K562 (cell line): Measurements from ENCODE around the gene SLC12A4. TPM values are rescaled to one million over a fixed set of nuclear protein-coding genes. Genes with fewer than 3 reads are reported as not detected.

Experiments used
- ATAC-seq: fragments of 200-7000 bp; cut with Tn5 transposase; 3 replicates; pipeline ENCODE4 v1.9.1; 2020; ENCODE audit warnings: moderate library complexity
- BruUV-seq: library from RNA; stranded (reverse); fragments of 400-500 nt; replicated peaks from 2 replicates; lab custom pipeline; 2021; lab: Mats Ljungman, UMichigan
- CTCF ChIA-PET: fragments of 300-600 bp; formaldehyde crosslinking; extraction: SDS; loops from one replicate; lab custom pipeline; 2021; ENCODE audit warnings: low intra/inter-chr PET ratio; lab: Yijun Ruan, JAX
- POLR2A ChIA-PET: fragments of 300-600, 350-650 bp; sonication (Branson Sonifier 250); formaldehyde crosslinking; extraction: SDS; loops from one replicate; lab custom pipeline; 2021; ENCODE audit warnings: antibody characterized with exemption, inconsistent platforms; lab: Yijun Ruan, JAX
- DNase-seq, 4 experiments: peaks; one replicate each; pipeline versions ENCODE4 v3.0.0 to v3.0.0-alpha.2; 2011 to 2018; ENCODE audit warnings: low spot score in 3 of 4, mixed read lengths in 3 of 4; ENCODE audit errors: extremely low read depth in 1 of 4
- FAIRE-seq: peaks from 2 replicates; lab custom pipeline; 2011; peaks lifted over from hg19 to GRCh38; lab: Jason Lieb, UNC
- H2AFZ ChIP-seq: 2 replicates; pipeline ENCODE4 v1.6.0; 2011; ENCODE audit warnings: low read depth, low read length, control low read depth, inconsistent platforms
- H3K27ac ChIP-seq: fragments of 200-600 bp; 3 replicates; pipeline ENCODE4 v1.8.0; 2011; ENCODE audit warnings: low read depth, mild to moderate bottlenecking, control low read depth, inconsistent platforms, low read length, moderate library complexity, mixed read lengths; ENCODE audit errors: extremely low read depth
- H3K27me3 ChIP-seq, 2 experiments: fragments of 300-600 bp in 1 of 2; 2 replicates in 1 of 2; 3 replicates in 1 of 2; pipeline versions ENCODE4 v1.6.0 to v1.8.0; 2011; ENCODE audit warnings: inconsistent platforms in 2 of 2, low read length in 2 of 2, mild to moderate bottlenecking in 1 of 2, mixed read lengths in 1 of 2, moderate library complexity in 1 of 2; ENCODE audit not compliant: control insufficient read depth in 2 of 2, insufficient read depth in 2 of 2
- H3K36me3 ChIP-seq: fragments of 300-600 bp; 3 replicates; pipeline ENCODE4 v1.8.0; 2011; ENCODE audit warnings: mild to moderate bottlenecking, low read length, inconsistent platforms; ENCODE audit not compliant: control insufficient read depth, insufficient read depth
- H3K4me1 ChIP-seq, 2 experiments: fragments of 200-600 bp in 1 of 2; replicated peaks in 1 of 2; 2 replicates in 1 of 2; 3 replicates in 1 of 2; pipeline versions ENCODE4 v1.5.1 to v1.8.0; 2011; ENCODE audit warnings: inconsistent platforms in 2 of 2, low read length in 2 of 2, mild to moderate bottlenecking in 1 of 2, mixed read lengths in 1 of 2, moderate library complexity in 1 of 2; ENCODE audit not compliant: control insufficient read depth in 2 of 2, insufficient read depth in 2 of 2
- H3K4me2 ChIP-seq: 2 replicates; pipeline ENCODE4 v1.6.1; 2011; ENCODE audit warnings: low read length, control low read depth, inconsistent platforms, mixed read lengths; ENCODE audit not compliant: insufficient read depth
- H3K4me3 ChIP-seq: fragments of 200-600 bp; sonication (generic), shearing (Covaris generic); 2 replicates; pipeline ENCODE4 v1.5.1; 2016; ENCODE audit warnings: control low read depth, inconsistent platforms
- H3K79me2 ChIP-seq: fragments of 200-600 bp; 3 replicates; pipeline ENCODE4 v1.8.0; 2011; ENCODE audit warnings: low read length, inconsistent platforms; ENCODE audit not compliant: control insufficient read depth, insufficient read depth
- H3K9ac ChIP-seq, 2 experiments: 2 replicates each; pipeline versions ENCODE4 v1.6.0 to v1.6.1; 2011; ENCODE audit warnings: low read depth in 2 of 2, low read length in 2 of 2, control low read depth in 1 of 2, inconsistent platforms in 1 of 2, mild to moderate bottlenecking in 1 of 2, mixed read lengths in 1 of 2; ENCODE audit not compliant: insufficient read depth in 1 of 2
- H3K9me1 ChIP-seq: one replicate; pipeline ENCODE4 v1.6.0; 2011; ENCODE audit warnings: inconsistent platforms, mild to moderate bottlenecking, low read length, moderate library complexity; ENCODE audit not compliant: control insufficient read depth, insufficient read depth
- H3K9me3 ChIP-seq: replicated peaks from 2 replicates; pipeline ENCODE4 v1.5.1; 2011; ENCODE audit warnings: low read depth, low read length, inconsistent platforms; ENCODE audit not compliant: control insufficient read depth, insufficient read depth
- H4K20me1 ChIP-seq: replicated peaks from 2 replicates; pipeline ENCODE4 v1.6.1; 2011; ENCODE audit warnings: low read length, inconsistent platforms, mixed read lengths; ENCODE audit not compliant: control insufficient read depth, insufficient read depth
- EGR1 ChIP-seq: fragments of 450-650 bp; conservative IDR thresholded peaks from 2 replicates; pipeline ENCODE4 v1.6.1; 2017; ENCODE audit warnings: mild to moderate bottlenecking
- HINFP ChIP-seq: fragments of 450-650 bp; conservative IDR thresholded peaks from 2 replicates; pipeline ENCODE4 v1.6.1; 2016; ENCODE audit warnings: missing genetic modification characterization, low read depth, mild to moderate bottlenecking, control low read depth, missing compliant biosample characterization
- HMGXB4 ChIP-seq: sonication (generic); formaldehyde crosslinking; IDR thresholded peaks from 2 replicates; pipeline ENCODE4 v1.8.1; 2023; ENCODE audit warnings: mild to moderate bottlenecking, missing genetic modification reagents
- NCOA2 ChIP-seq, 2 experiments: fragments of 450-650 bp; IDR thresholded peaks; 2 replicates each; pipeline ENCODE4 v1.6.1; 2018; ENCODE audit warnings: mild to moderate bottlenecking in 2 of 2, moderate library complexity in 1 of 2; ENCODE audit not compliant: partially characterized antibody in 2 of 2
- NR1H2 ChIP-seq: sonication (generic); formaldehyde crosslinking; IDR thresholded peaks from 2 replicates; pipeline ENCODE4 v1.4.0; 2020; ENCODE audit warnings: mild to moderate bottlenecking, missing genetic modification reagents
- RUNX1 ChIP-seq: sonication (generic); IDR thresholded peaks from 2 replicates; pipeline ENCODE4 v1.6.1; 2016; ENCODE audit warnings: antibody characterized with exemption, low read depth
- TEAD4 ChIP-seq, 2 experiments: sonication (generic) in 1 of 2; formaldehyde crosslinking in 1 of 2; IDR thresholded peaks; 2 replicates each; pipeline versions ENCODE4 v1.6.1 to v1.8.0; 2012 to 2022; ENCODE audit warnings: borderline replicate concordance in 1 of 2, inconsistent platforms in 1 of 2, low read length in 1 of 2, mild to moderate bottlenecking in 1 of 2, missing genetic modification reagents in 1 of 2
- ZBTB43 ChIP-seq: sonication (generic); formaldehyde crosslinking; IDR thresholded peaks from 2 replicates; pipeline ENCODE4 v1.8.0; 2023; ENCODE audit warnings: mild to moderate bottlenecking, missing genetic modification reagents
- ZFP36 ChIP-seq: fragments of 150-350 bp; IDR thresholded peaks from 2 replicates; pipeline ENCODE4 v1.6.1; 2018; ENCODE audit warnings: low read length, low read depth; ENCODE audit not compliant: partially characterized antibody
- ZFP91 ChIP-seq: sonication (generic); formaldehyde crosslinking; IDR thresholded peaks from 2 replicates; pipeline ENCODE4 v1.8.0; 2022; ENCODE audit warnings: mild to moderate bottlenecking, missing genetic modification reagents
- ZNF146 ChIP-seq: IDR thresholded peaks from one replicate; pipeline ENCODE4 v1.6.1; 2018; ENCODE audit warnings: missing compliant biosample characterization; ENCODE audit not compliant: unreplicated experiment
- ZNF408 ChIP-seq: fragments of 250-450 bp; sonication (Bioruptor Pico); IDR thresholded peaks from 2 replicates; pipeline ENCODE4 v1.4.0; 2020; ENCODE audit warnings: low read depth, mild to moderate bottlenecking, moderate library complexity
- ZNF586 ChIP-seq: fragments of 450-650 bp; formaldehyde crosslinking; conservative IDR thresholded peaks from 2 replicates; pipeline ENCODE4 v1.4.0; 2020; ENCODE audit warnings: mild to moderate bottlenecking, moderate library complexity
- ZNF766 ChIP-seq: fragments of 200-800 bp; sonication (Bioruptor generic); conservative IDR thresholded peaks from 2 replicates; pipeline ENCODE4 v1.6.1; 2016; ENCODE audit warnings: missing genetic modification characterization, missing compliant biosample characterization
- WGBS: fragments of 100-300 bp; shearing (Covaris generic); methylation state at CpG from one replicate; pipeline ENCODE4 v1.1.6; 2016; ENCODE audit warnings: low coverage, mixed read lengths; ENCODE audit not compliant: insufficient coverage; ENCODE audit errors: missing lambda C conversion rate; 5-methylcytosine and 5-hydroxymethylcytosine counted together
- in situ Hi-C: fragments of 300-500 bp; cut with MboI; formaldehyde crosslinking; loops from 4 replicates; pipeline ENCODE4 v1.15.0; 2018; ENCODE audit warnings: inconsistent platforms, mixed read lengths
- intact Hi-C: fragments of 100-400 bp; cut with micrococcal nuclease; formaldehyde crosslinking; loops from 2 replicates; pipeline ENCODE4 v1.14.2; 2022
- polyA plus RNA-seq, 8 experiments: library from polyadenylated mRNA; depleted of rRNA in 4 of 8; stranded (reverse) in 5 of 8; unstranded in 3 of 8; fragments of >200 nt; fragmentation: Nextera tagmentation in 2 of 8; fragmentation: Illumina TruSeq in 1 of 8; extraction: Ambion mirVana in 2 of 8; extraction: Trizol in 1 of 8; gene quantifications; 2 replicates each; pipeline versions ENCODE4 v1.2.1 to v1.2.3, GENCODE V29; 2011 to 2014; ENCODE audit warnings: inconsistent platforms in 1 of 8, missing spikeins in 1 of 8
- total RNA-seq, 7 experiments: library from RNA; depleted of rRNA in 6 of 7; stranded (reverse); fragments of >200 nt in 6 of 7; fragmentation: Illumina TruSeq in 2 of 7; extraction: Trizol in 2 of 7; gene quantifications; 2 replicates each; pipeline versions ENCODE4 v1.2.1 to v1.2.3, GENCODE V29; 2011 to 2021; ENCODE audit warnings: low replicate concordance in 1 of 7

Gene SLC12A4
- total and polyA plus RNA-seq, 9 of the 15 experiments (the other 6 are each of a cell fraction or from before 2014, with no cell fraction given) = 0.75 to 43.5 (median 15.0) TPM

- H3K36me3 ChIP-seq = peaks cover 62% of the 10 kb centered on the region; the same call in 2 of the 3 replicates
- intact Hi-C loops (no loop called here), in situ Hi-C loops (no loop called here)
- no peak overlapping the region for H3K4me2 ChIP-seq
- H3K27ac ChIP-seq = no peak overlapping the region
- H3K9ac ChIP-seq = peak overlapping the region in 1 of 2 experiments; percentile 63; a peak in 2 of 4 replicates
- DNase-seq = peak in 2 of 4 experiments; percentile 43 to 46
- no peaks in the 10 kb centered on the region for H3K9me1 ChIP-seq
- H3K4me1 ChIP-seq = peaks cover 16 to 69% of the 10 kb centered on the region in 2 experiments
- ATAC-seq = peak; percentile 21
- ChIA-PET CTCF (interaction anchor here (1.4 kb wide), 1 partner anchor 125 kb away, joined by 6 read pairs; no protein-coding TSS in a partner anchor), POLR2A (interaction anchor here (0.6 to 1.2 kb wide), 6 partner anchors 8 to 126 kb away, joined by 3 to 8 read pairs (median 4); partner anchors contain the start of gene CTRL)
- WGBS = 58% methylated on average over 9 of the region's 9 CpGs
- H3K4me3 ChIP-seq = no peak overlapping the region
- H3K27me3 ChIP-seq = no peaks in the 10 kb centered on the region
- BruUV-seq = no TSS peak
- FAIRE-seq = no peak
- peaks cover 9% of the 10 kb centered on the region for H3K79me2 ChIP-seq
- no peak overlapping the region for H2AFZ ChIP-seq
- H3K9me3 ChIP-seq = no peaks in the 10 kb centered on the region; the same call in 1 of the 2 replicates
- peaks cover 16% of the 10 kb centered on the region; the same call in 1 of the 2 replicates for H4K20me1 ChIP-seq
- TF ChIP-seq EGR1 (peak; percentile 71), ZFP91 (CRISPR knock-in tag) (no peak), ZNF146 (no peak), ZNF766 (CRISPR knock-in tag) (no peak), HINFP (tag) (no peak), ZNF408 (CRISPR knock-in tag) (no peak), HMGXB4 (no peak), ZBTB43 (no peak), RUNX1 (0 out of 2 replicates have a peak, but pooled peaks have one; percentile 23), ZFP36 (no peak), ZNF586 (CRISPR knock-in tag) (no peak), TEAD4 (IDR thresholded peaks at IDR 0.05; ENCODE audit: low read length) (no peak), TEAD4 (CRISPR knock-in tag; IDR thresholded peaks at IDR 0.05; ENCODE audit: borderline replicate concordance) (no peak), NR1H2 (CRISPR knock-in tag) (no peak), NCOA2 (IDR thresholded peaks at IDR 0.05; ENCODE audit: partially characterized antibody in 2 of 2) (no peak)
Measured at GRCh38 chr16:67941469-67942199, 26.8 kb downstream of the SLC12A4 start.
